ENCODE results near the gene FMR1.

FMR1 gene

GRCh38 chrX:147891896-147892295 is 19.8 kb upstream of the FMR1 start:
- TF ChIP-seq CTCF (conservative IDR thresholded peaks at IDR 0.05; ENCODE audit: low read depth, low read length), result no peak
- peak; percentile 2 for DNase-seq (ENCODE audit: low read depth)
- no peak overlapping the region for H3K4me3 ChIP-seq (ENCODE audit: low read depth, low read length)

- H3K4me3 ChIP-seq (ENCODE audit: low read depth, low read length), result no peak overlapping the region
- no peak for DNase-seq (ENCODE audit: low read depth)
- no peak for TF ChIP-seq CTCF (conservative IDR thresholded peaks at IDR 0.05; ENCODE audit: low read depth, low read length)
Observed at GRCh38 chrX:147893741-147894140, 18.0 kb upstream of the FMR1 start.

GRCh38 chrX:147894366-147894963 is 17.3 kb upstream of the FMR1 start:
- H3K4me3 ChIP-seq (ENCODE audit: low read depth, low read length), result no peak overlapping the region
- no peak for TF ChIP-seq CTCF (conservative IDR thresholded peaks at IDR 0.05; ENCODE audit: low read depth, low read length)
- DNase-seq (ENCODE audit: low read depth), result peak; percentile 41

- no peak for DNase-seq (ENCODE audit: low read depth)
- H3K4me3 ChIP-seq (ENCODE audit: low read depth, low read length), result no peak overlapping the region
- no peak for TF ChIP-seq CTCF (conservative IDR thresholded peaks at IDR 0.05; ENCODE audit: low read depth, low read length)
Observed at GRCh38 chrX:147897117-147897516, 14.6 kb upstream of the FMR1 start.

GRCh38 chrX:147898951-147899350 is 12.8 kb upstream of the FMR1 start:
- no peak for DNase-seq (ENCODE audit: low read depth)
- no peak for TF ChIP-seq CTCF (conservative IDR thresholded peaks at IDR 0.05; ENCODE audit: low read depth, low read length)
- no peak overlapping the region for H3K4me3 ChIP-seq (ENCODE audit: low read depth, low read length)

GRCh38 chrX:147899379-147900114 is 12.2 kb upstream of the FMR1 start:
- no peak for TF ChIP-seq CTCF (conservative IDR thresholded peaks at IDR 0.05; ENCODE audit: low read depth, low read length)
- DNase-seq (ENCODE audit: low read depth), result no peak
- no peak overlapping the region for H3K4me3 ChIP-seq (ENCODE audit: low read depth, low read length)

GRCh38 chrX:147900349-147900748 is 11.4 kb upstream of the FMR1 start:
- no peak for TF ChIP-seq CTCF (conservative IDR thresholded peaks at IDR 0.05; ENCODE audit: low read depth, low read length)
- H3K4me3 ChIP-seq (ENCODE audit: low read depth, low read length), result no peak overlapping the region
- no peak for DNase-seq (ENCODE audit: low read depth)
